GM21737 (cell line): Measurements from ENCODE around the gene SELENOO.

Source experiments
- ATAC-seq: cut with Tn5 transposase; IDR thresholded peaks from one replicate; pipeline ENCODE4 v1.9.1; 2021; ENCODE audit warnings: mild to moderate bottlenecking, moderate library complexity; ENCODE audit not compliant: unreplicated experiment

The SELENOO gene

DNA sequence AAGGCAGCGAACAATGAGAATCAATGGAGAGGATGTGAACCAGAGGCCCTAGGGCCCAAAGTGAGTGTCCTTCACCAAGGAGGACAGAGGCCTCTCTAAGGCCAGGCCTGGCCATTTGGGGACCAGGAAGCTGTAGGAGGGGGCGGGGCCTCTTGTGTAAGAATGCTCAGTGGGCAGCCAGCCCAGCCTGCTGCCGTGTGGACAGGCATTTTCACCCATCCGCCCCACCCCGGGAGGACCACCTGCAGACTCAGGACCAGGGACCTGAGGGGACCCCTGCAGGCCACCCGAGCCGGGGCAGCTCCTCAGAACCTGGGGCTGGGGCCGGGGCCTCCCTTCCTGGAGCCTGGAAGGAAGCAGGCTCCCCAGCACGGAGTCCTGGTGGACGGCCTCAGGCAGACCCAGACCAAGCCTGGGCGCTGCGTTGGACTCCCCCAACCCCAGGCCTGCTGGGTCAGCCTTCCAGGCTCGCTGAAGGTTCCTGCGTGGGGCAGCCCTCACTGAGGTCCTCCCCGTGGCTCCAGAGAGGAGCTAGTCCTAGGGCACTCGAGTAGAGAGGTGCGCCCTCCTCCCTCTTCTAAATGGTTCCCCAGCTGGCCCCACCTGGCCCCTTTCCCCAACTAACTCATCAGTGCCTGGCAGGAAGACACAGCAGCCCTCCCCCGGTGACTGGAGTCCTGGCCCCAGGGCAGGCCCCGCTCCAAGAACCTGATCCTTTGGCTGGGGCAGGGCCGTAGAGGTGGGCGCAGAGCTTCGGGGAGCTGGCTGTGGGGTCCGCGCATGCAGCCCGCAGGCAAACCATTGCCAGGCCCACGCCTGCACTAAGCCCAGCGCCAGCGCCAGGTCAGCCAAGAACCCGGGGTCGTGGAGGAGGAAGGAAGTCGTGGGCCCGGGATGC is 16.6 kb upstream of the SELENOO start:
- ATAC-seq = no peak

DNA sequence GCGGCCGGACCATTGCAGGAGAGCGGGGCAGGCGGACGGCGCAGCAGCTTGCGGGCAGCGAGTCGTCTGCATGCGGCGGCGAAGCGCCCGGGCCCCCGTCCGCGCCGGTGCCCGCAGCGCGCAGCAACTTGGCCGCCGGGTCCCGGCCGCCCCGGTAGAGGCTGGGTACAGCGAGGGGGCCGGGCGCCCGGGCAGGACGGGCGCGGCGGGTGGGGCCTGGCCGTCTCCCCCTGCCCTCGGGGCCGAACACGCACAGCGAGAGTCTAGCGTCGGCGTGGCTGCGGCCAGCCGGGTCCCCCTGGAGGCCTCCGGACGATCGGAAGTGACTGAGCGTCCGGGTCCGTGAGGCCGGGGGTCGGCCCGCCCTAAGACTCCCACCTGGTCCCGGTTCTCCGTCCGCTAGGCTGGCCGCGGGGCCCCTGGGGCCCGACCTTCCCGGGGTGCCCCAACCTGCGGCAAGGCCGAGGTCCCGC is 15.9 kb upstream of the SELENOO start:
- no peak for ATAC-seq

DNA sequence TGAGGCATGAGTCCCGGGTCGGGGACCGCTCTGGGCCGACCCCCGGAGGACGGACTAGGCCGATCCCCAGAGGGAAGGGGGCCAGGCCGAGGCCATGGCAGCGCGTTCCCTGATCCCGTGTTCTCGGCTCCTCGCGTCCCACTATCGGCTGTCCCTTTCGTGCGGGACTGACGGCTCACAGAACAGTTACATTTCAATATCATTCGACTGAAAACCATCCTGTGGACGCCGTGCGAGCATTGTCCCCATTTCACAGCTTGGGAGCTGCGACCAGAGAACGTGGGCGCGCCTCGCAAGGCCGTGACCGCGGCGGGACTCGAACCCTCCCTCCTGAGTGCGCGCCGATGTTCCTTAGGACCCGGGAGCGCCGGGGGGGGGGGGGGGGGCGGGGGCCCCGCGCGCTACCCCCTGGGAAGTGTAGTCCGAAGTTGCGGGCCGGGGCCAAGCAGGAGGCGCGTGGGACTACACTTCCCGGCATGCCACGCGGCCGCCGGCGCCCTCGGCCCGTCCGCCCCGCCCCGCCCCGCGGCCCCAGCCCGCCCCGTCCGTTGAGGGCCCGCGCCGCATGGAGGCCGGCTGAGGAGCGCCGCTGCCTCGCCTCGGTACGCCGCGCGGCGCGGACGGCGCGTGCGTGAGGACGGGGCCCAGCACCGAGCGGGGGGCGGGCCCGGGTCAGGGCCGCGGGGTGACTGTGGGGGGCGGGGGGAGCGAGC is 15.3 kb upstream of the SELENOO start, which contains the start of gene TRABD:
TSS of gene TRABD (plus strand) at position 539 of the 713 bp plus-strand sequence. CDS start 7,148 bp downstream, outside the sequence.
- ATAC-seq = peak; percentile 36

DNA sequence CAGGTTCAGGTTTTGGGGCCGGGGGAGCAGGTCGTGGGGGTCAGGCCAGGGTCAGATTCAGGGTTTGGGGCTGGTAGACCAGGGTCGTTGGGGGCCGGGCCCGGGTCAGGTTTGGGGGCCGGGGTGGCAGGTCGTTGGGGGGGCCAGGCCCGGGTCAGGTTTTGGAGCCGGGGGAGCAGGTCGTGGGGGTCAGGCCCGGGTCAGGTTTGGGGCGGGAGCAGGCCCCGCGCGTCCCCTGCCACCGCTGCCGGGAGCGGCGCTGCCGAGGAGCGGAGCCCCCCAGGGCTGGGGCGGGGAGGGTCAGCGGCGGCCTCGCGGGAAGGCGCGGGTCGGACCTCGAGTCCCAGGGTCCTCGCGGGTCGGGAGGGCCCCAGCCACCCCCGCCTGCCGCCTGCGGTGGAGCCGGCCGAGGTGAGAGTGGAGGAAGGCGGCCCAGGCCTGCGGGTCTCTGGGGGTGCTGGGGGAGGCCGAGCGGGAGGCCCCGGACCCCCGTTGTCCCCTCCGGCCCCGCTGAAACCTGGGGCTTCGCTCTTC is 14.6 kb upstream of the SELENOO start:
- ATAC-seq = no peak

DNA sequence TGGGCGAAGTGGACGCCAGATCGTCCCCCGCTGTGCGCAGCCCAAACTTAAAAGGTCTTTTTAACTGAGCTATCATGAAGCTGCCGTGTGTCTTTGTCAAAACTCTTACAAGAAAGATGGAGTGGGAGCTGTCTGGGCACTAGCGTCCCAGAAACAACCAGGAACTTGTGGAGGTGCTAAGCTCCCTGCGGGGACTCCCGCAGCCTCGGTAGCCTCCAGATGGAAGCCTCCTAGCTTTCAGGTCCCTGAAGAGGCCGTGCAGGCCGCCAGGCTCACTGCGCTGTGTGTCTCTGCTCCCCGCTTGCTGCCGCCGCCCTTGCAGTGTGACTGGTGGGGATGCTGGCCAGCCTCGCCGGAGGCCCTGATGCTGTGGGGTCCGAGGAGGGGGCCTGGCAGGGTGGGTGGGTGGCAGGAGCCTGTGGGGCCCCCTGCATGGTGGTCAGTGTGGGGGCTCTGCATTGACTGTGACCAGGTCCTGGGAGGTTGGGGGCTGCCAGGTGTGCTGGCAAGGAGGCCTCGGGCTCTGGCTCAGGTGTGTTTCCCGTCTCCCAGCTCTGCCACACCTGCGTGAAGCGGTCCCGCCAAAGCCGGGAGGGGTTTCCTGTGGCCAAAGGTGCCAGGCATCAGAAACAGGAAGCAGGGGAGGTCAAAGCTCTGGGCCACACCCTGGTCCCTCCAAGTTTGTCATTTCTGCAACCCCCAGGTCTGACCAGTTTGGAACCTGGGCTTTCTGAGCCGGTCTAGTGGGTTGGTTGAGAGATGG is 13.9 kb upstream of the SELENOO start:
- ATAC-seq = no peak

DNA sequence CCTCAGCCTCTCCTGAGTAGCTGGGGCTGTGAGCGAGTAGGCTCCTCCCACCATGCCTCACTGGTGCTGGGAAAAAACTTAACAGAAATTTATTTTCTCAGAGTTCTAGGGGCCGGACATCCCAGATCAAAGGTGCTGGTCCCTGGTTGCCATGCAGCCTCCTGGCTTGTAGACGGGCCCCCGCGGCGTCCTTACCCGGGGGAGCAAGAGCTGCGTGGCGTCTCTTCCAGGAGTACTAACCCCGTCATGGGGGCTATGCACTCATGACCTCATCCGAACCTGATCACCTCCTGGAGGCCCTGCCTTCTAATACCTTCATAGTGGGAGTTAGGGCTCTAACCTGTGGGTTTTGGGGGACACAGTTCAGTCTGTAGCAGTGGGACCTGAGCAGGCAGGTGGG is 12.5 kb upstream of the SELENOO start:
- ATAC-seq = no peak

DNA sequence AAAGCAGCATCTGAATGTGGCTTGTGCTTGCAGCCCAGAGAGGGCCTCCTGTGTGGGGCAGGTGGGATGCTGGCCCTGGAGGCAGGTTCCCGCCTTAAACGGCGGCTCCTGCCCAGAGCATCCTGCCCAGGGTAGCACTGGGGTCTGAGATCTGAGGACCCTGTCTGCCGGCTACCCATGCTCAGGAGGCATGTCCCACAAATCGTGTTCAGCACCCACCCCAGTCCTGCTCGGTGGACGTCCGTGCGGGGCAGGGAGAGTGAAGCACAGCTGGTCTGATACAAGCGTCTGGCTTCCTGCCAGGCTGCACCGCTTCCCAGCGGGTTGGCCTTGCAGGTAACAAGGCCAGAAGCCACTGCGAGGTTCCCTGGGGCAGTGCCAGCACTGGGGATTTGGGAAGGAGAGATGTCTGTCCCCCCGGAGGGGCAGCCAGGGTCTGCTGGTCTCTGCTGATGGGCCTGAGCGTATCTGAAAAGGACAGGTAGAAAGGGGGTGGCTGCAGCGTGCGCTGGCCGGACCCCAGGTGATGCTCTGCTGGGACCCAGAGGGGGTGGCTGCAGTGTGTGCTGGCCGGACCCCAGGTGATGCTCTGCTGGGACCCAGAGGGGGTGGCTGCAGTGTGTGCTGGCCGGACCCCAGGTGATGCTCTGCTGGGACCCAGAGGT is 11.5 kb upstream of the SELENOO start:
- no peak for ATAC-seq

DNA sequence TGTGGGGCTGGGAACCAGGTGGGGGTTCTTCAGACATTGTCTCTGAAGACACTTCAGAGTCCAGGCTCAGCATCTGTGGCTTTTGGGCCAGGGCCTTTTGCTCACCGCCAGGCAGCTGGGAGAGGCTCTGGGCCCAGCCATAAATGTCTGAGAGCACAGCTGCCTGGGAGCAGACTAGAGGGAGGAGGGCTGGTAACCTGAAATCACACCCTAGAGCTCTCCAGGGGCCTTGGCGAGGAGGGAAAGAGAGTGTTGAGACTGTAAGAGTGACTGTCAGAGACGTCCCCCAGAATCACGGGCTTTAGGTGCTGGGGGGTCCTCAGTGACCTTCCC is 11.0 kb upstream of the SELENOO start:
- no peak for ATAC-seq

DNA sequence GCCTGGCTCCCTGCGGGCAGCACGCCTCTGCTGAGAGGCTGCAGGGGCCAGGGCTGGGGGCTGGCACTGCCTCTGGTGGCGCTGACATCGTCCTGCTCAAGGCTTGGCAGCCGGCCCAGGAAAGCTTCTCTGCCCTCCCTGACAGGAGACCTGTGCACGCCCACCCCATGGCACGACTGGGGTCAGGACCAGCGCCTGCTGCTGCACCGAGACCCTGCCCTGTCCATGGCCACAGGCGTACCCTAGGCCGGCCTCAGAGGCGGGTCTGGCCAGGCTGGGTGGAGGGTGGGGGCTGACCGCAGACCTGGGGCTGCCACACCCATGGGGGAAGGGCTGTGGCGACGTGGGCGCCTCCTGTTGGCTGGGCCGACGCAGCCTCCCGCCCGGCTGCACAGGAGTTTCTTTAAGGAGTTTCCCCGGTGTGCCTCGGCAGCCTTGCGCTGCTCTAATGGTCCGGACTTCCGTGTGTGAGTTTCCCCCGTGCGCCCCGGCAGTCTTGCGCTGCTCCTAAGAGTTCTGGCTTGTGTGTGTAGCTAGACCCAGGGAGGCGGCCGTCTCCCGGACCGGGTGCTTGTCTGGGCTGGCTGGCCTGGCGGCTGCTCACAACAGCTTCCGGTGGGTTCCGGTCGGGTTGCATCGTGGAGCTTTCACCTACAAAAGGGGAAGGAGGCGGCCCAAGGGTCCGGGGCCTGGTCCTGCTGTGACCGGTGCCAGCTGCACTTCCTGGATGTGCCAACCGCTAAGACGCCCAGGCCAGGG is 10.4 kb upstream of the SELENOO start:
- peak; percentile 32 for ATAC-seq

DNA sequence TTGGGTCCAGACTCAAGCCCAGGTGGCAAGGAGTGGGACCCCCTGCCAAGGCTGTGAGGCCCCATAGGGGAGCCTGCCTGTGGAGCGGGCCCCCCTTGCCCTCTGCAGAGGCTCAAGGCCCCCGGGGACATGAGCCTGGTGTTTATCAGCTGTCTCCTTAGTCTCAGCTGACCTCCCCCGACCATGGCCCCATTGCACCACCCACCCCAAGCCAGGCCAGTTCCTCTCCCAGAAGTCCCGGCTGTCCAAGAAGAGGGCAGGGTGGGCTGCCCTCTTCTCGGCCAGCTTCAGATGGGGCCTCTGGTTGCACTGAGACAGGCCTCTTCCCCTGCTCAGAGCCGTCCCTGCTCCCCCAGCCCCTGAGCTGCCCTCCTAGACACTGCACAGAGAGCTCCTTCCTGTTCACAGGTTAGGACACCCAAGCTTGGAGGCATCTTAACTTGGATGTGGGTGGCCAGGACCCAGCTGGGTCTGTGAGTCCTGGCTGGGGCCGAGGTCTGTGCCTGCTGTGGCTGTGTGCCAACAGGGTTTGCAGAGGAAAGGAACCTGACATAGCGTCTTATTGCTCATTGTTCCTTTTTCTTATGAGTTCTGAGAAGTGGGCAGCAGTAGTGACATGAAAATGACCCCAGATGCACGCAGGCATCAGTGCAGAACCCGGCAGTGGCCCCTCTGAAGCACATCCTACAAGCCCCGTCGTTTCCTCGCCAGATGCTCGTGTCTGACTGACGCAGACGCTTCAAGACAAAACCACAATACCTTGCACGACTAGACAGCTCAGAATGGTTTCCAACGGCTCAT is 9.7 kb upstream of the SELENOO start:
- ATAC-seq = peak; percentile 28

DNA sequence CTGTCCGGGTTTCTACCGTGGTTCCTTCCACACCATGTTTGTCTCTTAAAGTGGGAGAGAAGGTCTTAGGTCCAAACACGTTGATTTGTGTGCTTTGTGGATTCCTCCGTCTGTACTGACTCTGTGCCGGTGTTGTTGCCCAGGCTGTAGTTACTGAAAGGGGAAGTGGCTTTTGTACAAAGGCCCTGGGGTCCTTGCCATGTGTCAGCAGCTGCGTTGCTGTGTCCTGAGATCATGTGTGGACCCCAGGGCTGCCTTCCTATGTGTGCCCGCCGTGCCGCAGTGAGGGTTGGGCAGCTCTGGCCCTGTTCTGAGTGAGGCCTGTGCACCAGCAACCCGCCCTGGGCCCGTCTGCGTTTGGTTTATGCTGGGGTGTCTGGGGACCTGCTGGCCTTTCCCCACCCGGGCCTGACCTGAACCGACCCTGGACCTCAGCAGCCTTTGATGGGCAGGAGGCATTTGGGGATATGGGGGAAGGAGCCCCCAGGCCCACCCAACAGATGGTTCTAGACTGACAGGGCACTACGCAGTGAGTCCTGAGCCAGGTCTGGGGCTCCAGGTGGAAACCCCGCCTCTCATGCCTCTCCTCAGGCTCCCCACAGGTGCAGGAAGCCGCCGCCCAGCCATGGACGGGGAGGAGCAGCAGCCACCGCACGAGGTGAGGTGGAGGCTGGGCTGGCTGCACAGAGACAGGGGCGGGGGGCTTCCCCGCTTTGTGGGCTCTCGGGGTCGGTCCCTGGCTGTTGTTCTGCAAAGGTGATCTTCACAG is 8.2 kb upstream of the SELENOO start:
- ATAC-seq = no peak

DNA sequence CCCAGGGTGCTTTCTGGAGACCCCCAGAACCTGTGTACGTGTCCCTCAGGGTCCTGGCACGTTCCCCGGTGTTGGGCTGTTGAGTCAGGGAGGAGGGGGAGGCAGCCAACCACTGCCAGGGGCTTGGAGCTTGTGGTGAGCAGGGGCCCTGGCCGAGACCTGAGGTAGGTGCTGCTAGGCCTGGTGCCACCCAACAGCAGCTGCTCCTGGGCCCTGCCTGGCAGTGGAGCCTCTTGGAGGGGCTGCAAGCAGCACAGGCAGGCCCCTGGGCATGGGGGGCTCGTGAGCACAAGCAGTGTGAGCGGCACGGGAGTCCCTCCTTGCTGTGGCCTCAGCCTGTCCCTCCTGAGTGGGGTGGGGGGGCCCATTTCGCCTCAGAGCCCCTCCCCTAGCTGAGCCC is 7.2 kb upstream of the SELENOO start:
- ATAC-seq = no peak

DNA sequence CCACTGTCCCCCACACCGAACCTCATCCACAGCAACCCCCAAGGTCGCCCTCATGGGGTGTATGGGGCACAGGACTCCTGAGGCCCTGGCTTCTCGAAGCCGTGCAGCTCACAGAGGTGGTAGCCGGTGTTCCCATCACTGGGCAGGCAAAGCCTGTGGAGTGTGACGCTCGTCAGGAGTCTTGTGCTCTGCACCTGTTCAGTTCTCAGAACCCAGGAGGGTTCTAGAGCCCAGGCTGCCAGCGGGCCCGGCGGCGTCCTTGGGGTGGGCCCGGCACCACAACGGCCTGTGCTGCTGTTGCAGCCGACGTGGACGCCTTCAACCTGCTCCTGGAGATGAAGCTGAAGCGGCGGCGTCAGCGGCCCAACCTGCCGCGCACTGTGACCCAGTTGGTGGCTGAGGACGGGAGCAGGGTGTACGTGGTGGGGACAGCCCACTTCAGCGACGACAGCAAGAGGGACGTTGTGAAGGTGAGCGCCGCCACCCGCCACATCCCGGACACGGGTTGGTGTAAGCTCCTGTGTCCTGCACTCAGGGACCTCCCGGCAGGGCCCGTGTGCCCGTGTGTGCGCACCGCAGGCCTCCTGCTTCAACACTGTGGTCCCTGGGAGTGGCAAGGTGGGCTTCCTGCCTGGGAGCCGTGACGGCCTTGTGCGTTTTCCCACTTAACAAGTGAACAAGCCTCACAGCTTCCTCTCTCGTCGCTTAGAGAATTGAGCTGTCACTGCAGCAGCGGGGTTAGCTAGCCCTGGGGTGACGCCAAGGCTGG is 6.6 kb upstream of the SELENOO start:
- no peak for ATAC-seq

DNA sequence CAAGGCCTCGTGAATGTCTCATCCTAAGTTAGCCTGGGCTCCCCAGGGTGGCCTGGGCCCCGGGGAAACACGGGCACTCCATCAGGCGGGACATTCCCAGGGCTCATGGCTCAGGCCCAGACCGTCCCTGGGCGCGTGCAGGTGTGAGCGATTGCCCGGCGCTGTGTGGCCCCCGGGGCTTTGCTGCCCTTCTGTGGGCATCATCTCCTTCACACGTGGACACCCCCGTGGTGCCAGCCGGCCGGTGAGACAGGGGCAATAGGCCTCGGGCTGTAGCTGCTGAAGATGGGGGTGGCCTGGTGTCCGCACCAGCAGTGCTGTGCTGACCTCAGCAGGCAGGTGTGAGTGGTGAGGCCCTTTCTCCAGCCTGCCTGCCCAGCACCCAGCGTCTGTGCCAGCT is 4.6 kb upstream of the SELENOO start:
- ATAC-seq = no peak

DNA sequence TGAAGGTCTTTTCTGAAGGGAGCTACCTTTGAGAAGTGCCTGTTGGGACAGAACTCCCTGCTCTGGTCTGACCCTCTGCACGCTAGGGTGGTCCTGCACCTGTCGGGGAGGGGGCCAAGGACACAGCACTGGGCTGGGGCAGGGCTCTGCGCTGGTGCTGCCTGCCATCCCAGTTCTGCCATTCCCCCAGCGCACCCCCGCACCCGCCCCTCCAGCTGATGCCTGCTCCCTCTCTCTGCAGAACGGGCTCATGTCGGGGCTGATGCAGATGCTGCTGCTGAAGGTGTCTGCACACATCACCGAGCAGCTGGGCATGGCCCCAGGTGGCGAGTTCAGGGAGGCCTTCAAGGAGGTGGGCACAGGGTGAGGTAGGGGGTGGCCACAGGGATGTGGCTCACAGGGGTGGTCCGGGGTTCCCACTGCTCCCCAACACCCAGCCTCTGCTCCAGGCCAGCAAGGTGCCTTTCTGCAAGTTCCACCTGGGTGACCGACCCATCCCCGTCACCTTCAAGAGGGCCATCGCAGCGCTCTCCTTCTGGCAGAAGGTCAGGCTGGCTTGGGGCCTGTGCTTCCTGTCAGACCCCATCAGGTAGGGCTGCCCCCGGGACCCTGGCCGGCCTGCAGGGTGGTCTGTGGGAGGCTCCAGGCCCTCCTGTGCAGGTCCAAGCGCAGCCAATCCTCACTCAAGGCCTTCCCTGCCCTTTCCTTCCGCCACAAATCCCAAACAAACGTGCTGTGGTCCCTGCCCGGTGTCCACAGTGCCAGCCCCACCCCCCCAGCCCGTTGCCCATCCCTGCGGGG is 3.6 kb upstream of the SELENOO start:
- ATAC-seq = no peak

DNA sequence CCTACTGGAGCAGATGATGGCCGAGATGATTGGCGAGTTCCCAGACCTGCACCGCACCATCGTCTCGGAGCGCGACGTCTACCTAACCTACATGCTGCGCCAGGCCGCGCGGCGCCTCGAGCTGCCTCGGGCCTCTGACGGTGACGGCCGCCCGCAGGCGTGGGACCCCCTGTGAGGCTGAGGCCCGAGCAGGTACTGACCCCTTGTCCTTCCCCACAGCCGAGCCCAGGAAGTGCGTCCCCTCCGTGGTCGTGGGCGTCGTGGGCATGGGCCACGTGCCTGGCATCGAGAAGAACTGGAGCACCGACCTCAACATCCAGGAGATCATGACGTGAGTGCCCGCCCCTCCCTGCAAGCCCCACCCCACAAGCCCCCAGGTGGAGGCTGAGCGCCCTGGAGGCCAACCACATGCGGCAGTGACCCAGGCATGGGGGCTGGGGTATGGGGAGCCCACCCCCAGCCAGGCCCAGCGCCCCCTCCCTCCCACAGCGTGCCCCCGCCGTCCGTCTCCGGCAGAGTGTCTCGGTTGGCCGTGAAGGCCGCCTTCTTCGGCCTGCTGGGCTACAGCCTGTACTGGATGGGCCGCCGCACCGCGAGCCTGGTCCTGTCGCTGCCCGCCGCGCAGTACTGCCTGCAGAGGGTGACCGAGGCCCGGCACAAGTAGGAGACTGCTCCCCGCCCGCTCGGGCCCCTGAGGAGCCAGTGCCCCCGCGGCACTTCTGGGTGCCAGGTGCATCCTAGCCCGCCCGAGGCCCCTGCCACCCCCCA is 2.8 kb upstream of the SELENOO start:
- no peak for ATAC-seq
